Stimulated activated CD4-positive, alpha-beta T cell treated with anti-CD3 and anti-CD28 coated beads, Interleukin-12 subunit alpha, Interleukin-12 subunit beta, amount 100 ng/mL, for 4 hours (primary cell): Measurements from ENCODE around the gene VPS26C.
"Not testable (repeated sequence)": the region's sequence is repeated elsewhere in the genome, so short reads cannot be mapped to it uniquely, and the experiment has no call there.

Source experiments
- DNase-seq: peaks from one replicate; pipeline ENCODE4 v3.0.0-alpha.2; 2020

The VPS26C gene

DNA sequence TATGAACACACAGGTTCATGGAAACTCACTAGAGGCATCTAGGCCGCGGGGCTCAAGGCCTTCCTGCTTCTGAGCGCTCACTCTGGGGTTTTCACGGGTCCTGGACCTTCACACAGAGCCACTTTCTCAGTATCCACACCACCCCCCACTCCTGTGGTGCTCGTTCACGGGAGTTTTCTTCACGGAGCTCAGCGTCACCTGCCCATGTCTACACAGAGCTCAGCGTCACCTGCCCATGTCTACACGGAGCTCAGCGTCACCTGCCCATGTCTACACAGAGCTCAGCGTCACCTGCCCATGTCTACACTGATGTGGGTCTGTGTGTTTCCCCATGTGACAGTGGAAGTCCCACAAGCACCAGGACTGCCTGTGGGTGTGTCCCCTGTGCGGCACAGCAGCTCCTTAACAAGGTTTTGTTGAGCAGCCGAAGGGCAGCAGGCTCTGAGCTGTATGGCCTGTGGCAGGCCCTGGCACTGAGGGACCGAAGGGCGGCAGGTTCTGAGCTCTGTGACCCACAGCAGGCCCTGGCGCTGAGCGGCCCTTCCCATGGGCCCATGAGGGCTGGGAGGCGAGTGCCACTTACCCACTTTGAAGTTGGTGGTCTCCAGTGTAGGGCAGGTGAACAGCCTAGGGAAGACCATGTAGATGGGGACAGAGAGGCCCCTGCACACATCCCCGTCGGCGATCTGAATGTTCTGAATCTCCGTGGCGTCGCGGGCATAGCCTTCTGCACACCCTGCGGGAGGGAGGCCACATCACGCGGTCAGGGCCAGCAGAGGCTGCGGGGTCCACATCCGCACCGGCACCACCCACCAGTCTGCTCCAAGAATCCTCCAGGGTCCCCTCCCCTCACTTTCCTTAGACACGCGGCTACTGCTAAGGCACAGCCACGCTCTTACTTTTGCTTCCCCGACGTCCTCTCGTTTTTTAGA lies 39.8 kb downstream of the VPS26C start:
- DNase-seq, result no peak

DNA sequence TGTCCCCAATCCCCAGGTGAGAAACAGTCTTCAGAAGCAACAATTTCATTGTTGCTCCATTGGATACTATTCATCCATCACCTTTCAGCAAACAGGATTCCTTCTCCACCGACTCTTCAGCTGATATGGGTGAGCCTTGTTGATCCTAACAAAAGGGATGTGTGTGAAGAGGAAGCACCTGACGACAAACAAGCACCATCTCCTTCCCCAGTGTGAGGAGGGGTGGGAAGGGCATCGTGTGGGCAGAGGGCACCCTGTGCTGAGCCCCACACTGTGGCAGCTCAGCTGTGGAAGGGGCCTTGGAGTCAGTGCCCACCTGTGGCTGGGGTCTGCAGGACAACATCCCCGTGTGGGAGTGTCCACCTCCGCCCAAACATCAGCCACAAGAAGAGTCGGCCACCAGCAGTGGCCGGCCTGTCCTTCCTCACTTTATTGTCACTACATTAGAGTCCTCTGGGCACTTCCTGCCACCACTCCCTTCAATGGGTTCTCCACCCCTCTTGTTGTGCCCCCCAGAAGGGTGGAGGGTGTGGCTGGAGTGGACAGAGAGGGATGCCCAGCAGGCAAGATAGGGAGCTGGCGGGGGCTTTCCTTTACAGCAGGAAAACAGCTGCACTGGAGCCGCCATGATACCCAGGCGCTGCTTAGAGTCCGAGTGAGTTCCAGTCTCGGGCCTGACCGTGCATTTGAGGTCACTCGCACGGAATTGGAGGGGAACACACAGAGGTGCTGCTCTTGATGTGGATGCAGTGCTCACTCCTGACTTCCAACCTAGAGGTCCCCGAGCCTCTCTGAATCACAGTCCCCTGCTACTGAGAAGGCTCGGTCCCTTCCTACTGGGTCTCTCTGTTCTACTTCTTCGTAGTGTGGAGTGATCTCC lies 40.9 kb downstream of the VPS26C start:
- no peak for DNase-seq

DNA sequence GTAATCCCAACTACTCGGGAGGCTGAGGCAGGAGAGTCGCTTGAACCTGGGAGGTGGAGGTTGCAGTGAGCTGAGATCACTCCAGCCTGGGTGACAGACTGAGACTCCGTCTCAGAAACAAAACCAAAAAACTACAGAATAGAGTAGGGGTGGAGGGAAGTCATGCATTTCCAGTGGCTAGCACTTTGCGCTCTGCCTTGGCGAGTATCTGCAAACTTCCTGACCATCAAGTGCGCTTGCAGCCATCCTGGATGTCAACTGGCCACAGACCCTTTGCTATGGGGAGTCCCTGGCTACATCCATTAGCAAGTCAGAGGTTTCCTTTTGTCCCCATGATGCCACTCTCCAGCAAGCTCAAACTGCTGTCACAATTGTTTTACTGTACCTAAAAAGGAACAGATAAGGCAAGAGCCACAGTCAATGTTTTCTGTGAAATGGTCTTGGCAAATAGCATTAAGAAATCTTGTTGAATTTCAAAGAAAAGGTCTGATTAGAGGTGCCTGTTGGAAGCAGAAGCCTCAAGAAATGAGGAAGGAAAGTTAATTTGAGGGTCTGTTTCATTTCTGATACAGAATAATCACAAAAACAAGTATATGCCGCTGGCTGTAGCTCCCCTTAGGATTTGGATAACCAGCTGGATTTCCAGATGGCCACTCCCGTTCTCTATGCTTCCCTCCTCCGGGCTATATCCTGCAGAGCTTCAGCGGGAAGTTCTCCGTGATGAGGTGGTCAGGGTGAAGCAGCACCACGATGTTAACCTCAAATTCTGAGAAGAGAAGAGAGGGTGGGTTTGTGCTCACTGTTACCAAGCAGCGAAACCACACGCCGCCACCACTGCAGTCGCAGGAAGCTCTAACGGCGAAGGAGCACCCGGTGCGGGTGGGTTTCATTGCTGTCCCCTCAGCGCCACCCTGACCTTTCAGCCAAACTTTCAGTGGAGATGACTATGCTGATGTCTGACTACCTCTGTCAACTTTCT lies 42.0 kb downstream of the VPS26C start:
- DNase-seq, result peak; percentile 21

DNA sequence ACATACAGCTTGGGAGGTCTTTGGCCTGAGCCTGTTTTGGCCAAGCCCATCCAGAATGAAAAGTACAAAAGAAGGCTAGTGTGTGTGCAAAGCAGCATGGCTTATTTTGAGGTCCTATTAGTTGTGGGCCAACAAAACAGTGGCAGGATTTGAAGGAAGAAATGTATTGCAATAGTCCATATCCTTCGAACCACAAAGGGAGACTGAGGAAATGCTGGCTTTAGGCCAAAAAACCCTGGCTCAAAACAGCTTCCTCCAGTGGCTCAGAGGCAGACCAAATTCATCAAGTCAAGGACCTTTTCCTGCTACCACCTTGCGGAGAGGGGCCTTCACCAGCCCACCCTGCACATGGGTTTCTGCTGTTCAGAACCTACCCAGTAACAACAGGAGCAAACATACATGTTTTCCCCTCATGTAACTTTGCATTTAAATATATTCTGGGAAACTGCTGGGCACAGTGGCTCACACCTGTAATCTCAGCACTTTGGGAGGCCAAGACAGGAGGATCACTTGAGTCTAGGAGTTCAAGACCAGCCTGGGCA lies 43.3 kb downstream of the VPS26C start:
- DNase-seq, result no peak

DNA sequence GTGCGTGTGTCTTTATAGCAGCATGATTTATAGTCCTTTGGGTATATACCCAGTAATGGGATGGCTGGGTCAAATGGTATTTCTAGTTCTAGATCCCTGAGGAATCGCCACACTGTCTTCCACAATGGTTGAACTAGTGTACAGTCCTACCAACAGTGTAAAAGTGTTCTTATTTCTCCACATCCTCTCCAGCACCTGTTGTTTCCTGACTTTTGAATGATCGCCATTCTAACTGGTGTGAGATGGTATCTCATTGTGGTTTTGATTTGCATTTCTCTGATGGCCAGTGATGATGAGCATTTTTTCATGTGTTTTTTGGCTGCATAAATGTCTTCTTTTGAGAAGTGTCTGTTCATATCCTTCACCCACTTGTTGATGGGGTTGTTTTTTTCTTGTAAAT lies 44.9 kb downstream of the VPS26C start:
- DNase-seq, result not testable (repeated sequence)

DNA sequence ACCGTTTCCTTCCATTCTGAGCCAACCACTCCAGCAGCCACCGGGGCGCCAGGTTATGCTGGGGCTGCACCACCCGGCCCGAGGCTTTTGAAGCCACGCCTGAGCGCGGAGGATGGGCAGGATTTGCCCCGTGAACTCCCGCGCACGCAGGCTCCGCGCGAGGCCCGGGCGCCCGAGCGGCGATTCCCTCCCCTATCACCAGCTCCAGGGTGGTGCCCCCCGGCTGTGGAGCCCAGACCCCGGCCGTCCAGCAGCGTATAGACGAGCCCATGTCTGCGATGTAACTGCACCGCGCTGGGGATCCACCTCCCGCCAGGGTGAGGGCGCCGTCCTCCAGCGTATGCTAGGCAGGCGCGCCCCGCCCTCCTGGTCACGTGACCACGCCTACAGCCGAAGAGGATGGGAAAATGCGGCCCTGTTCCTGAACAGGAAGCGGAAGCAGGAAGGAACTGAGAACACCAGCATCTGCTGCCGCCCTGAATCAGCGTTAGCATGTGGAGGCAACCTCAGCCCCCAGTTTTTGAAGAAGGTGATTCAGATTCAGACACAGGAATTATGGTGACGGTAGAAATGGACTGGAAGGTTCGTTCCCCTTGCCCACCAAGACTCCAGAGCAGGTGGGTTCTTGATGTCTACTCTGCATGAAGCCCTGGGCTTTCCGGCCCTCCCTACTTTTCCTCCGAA lies 46.0 kb downstream of the VPS26C start:
- DNase-seq, result peak; percentile 97

DNA sequence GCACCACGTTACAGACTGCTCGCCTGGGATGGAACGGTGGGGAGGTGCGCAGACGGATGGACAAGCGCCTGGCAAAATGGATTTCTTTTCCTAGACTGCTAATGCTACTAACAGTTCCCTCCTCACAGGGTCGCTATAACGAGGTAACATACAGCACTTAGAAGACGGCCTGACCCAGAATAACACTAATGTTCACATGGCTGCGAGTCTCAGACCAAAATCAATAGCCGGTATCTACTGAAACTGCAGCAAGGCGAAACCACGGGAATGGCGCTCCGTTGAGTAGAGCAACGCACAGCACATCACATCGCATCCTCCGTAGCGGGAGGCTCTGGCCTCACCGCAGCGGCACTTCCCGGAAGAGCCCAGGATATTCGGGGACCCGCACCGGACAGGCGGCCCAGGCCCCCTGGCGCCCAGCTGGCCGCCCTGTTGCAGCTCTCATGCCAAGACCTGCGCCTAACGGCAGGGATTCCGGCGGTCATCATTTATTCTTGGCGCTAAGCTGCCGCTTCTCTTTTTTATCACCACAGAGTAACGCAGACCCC lies 46.6 kb downstream of the VPS26C start:
- DNase-seq, result peak; percentile 32

DNA sequence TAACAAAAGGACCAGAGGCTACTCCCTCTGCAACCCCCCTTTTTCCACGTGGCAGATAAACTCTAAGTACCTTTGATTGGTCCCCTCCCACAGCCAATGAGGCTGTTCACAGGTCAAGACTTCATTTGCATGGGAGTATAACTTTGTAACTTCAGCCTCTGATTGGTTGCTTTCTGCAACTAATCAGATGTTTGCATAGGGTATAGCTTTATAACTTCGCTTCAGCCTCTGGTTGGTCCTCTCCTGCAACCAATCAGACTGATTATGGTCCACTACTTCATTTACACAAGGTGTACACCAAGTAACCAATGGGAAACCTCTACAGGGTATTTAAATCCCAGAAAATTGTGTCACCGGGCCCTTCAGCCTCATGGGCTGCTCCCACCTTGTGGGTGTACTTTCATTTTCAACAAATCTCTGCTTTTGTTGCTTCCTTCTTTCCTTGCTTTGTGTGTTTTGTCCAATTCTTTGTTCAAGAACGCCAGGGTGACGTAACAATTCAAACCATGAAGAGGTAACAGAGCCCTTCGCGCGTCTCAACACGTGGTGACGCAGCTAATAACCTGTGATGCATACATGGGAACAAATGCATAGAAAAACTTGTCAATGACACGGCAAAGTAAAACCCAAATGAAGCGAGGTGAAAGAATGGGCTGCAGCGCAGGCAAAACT lies 47.2 kb downstream of the VPS26C start:
- no peak for DNase-seq

DNA sequence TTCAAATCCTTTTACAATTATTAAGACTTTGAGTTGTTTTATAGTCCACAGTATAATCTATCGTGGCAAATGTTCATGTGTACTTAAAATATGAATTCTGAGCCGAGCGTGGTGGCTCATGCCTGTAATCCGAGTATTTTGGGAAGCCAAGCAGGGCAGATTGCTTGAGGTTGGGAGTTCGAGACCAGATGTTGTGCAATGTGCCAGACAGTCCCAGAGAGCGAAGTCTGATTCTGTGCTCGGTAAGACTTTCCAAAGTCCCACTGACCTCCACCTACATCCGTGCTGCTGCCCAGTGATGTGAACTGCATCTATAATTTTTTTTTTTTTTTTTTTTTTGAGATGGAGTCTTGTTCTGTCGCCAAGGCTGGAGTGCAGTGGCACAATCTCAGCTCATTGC lies 52.2 kb downstream of the VPS26C start:
- DNase-seq, result no peak

DNA sequence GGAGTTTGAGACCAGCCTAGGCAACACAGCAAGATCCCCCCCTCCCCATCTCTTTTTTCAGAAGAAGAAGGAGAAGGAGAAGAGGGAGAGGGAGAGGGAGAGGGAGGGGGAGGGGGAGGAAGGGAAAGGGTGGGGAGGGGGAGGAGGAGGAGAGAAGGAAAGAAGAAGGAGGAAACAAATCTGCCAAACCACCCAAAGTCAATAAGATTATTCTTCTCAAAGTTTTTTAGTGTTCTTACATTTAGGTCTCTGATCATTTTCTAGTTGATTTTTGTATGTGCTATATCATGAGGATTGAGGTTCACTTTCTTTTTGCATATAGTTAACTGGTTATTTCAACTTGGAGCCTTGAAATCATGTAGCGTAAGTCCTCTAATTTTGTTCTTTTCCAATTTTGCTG lies 56.3 kb downstream of the VPS26C start:
- no peak for DNase-seq

DNA sequence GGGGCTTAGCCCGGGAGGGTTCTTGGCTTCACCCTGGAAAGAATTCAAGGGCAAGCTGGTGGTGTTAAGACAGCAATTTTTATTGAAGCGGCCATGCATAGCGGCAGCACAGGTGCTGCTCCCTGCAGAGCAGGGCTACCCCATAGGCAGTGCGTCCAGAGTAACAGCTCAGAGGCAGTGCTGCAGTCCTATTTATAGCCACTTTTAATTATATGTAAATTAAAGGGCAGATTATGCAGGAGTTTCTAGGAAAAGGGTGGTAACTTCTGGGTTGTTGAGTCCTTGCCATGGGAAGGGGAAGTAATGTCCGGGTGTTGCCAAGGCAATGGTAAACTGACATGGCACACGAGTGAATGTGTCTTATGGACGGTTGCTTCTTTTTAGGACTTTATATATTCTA lies 57.0 kb downstream of the VPS26C start:
- DNase-seq, result no peak

DNA sequence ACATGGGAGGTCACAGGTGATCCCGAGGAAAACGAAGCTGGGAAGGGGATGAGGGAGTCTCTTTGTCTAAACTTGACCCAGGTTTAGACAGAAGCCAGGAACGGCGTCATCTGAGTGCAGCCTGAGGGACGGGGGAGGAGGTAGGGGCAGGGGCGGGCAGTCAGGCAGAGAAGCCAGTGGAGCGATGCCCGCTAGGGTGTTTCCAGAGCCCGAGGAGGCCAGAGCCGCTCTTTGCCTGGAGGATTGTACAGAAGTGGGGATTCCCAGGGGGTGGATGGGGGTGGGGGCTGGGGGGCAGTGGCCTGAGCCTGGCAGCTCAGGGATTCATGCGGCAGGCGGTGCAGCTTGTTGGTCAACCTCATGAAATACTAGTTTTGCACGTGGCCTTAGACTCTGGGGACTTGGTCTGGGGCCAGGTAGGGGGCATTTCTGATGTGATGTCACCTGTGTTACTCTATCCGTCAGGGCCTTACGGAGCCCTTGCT lies 58.4 kb downstream of the VPS26C start:
- DNase-seq, result no peak

DNA sequence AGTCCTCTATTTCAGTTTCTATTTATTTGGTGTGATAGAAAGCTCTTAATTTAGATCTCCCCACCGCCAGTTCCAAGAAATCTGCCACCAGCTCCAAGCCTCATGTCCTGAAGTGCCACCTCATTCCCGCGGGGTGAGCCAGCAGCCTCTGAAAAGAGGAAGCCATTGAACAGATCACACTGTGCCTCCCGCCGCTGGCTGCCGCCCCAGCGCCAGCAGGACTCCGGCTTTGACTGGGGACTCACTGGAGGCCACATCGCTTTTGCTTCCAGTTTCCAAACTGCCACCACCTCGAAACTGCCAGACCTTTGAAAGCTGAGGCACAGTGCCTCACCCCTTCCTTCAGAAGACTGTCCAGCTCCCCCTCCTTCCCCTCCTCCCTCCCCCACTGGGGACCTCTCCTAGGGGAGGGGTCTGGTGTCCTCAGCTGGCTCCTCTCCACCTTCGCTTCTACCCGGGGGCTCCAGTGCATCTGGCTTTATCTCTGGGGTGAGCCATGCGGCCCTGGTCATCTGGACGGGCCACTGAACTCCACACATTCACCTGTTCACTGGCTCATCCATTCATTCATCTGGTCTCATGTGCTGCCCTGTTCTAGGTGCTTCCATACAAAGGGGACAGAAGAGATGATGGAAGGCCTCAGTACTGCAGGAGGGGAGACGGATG lies 58.9 kb downstream of the VPS26C start:
- DNase-seq, result no peak

DNA sequence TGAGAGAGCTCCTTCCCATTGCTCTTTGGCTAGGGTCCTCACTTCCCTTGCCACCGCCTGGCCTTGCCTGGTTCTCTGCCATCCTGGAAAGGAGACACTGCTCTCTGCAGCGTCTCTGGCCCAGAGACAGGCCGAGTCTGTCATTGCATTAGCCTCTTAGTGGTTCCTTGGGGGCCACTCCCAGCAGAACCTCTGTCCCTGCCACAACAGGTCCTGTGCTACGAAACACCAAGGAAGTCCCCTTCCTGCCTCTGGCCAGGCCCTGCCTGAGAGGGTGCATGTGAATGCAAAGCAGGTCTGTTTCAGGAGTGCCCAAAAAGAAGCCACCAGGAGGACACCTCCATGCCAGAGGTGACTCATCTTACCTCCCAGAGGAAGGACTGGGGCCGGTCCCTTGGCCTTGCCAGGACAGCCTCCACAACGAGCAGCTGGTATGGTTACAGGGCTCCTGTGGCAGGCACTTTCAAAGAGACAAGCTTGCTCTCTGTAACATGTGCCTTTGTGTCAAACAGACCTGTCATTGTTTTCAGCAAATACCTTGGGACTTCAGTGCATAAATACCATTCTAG lies 59.6 kb downstream of the VPS26C start:
- DNase-seq, result no peak

DNA sequence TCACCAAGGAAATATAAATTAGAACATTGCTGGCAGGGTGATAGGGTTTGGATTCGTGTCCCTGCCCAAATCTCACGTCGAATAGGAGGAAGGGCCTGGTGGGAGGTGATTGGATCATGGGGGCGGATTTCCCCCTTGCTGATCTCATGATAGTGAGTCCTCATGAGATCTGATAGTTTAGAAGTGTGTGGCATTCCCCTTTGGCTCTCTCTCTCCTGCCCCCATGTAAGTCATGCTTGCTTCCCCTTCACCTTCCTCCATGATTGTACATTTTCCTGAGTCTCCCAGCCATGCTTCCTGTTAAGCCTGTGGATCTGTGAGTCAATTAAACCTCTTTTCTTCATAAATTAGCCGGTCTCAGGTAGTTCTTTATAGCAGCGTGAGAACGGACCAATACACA lies 60.6 kb downstream of the VPS26C start:
- DNase-seq, result no peak

DNA sequence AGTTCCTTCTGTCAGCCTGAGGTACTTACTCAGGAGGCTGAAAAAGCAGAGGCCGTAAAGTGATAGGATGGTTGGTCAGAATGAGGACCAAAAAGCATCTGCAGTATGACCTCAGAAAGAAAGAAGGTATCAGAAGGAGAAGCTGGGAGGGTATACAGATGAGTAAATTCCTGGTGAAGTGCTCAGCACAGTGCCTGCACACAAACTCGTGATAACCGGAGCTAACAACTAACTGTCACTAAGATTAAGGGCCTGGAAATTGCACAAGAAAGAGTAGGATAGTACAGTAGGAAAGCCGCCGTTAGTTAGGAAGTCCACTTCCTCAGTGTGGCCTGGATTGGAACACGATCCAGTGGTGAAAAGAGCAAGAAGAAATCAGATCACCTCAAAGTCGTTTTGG lies 62.6 kb downstream of the VPS26C start:
- DNase-seq, result no peak

DNA sequence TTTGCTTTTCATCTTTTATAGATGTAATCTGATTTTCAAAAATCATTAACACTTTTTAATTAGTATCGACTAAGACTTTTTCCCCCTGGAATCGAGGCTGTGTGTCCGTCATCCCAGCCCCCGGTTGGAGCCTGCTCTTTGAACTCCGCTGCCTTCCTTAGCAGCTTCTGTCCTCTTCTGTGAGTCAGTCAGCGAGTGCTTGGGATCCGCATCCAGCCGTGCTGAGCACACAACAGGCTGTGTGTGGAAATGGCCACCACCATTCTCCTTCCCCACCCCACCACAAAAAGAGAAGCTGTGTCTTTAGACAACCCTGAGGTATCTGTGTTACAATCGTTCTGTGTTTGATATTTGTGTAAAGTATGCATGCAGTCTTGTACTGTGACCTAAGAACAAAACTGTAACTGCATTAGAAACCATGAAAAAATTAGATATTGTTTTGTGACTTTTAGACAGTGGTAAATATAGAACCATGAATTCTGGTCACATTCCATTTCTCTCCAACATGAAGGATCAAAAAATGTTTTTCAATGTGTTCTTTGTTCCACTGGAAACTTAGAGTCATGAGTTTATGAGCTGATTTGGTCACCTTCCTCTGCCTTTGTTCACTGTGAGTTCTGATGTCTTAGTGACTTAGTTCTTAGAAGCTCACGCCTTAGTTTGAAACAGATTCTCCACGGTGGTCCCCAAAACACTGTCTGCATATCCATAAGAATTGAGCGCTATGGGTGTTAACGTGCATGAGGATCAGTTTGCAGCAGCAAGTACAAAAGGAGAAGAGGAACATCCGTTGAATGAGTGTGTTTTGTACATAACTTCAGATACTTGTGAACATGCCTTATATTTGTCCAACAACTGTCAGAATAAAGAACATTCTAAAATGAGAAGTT lies 64.7 kb downstream of the VPS26C start:
- no peak for DNase-seq

DNA sequence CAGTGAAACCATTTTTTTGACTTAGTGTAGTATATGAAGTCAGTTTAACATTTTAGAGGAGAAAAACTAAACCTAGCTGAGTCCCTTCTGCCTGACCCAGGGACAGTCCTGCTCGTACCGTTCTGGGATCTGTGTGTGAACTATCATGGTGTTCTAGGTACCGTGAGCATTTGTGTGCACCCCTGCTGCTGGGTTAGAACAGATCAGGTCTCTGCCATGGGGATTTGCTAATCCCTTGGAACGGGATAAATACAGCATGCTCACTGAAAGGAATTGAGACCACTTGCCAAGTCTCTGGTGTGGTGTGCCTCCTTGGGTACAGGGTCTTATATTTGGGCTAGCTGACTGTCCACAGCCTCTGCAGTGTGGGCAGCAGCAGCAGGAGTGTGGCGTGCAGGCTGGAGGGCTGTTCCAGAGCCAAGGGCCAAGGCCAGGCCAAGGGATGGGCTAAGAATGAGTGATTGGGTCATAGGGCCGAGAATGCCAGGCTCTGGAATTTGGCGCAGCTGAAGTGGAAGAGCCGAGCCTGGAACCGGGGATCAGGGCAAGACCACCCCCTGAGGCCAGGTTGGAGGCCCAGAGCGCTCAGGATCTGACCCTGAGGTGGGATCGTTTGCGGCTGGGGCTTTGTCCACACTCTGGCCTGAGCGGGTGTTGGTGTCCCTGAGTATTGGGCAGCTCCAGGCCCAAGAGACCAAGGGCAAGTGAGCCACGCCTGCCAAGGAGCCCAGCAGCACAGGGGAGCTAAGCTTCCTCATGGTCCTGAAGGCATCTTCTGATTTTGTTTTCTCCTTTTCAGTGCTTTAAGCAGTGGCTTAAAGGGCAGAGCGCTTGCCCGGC lies 66.3 kb downstream of the VPS26C start:
- DNase-seq, result no peak
